Loucy (cell line): ENCODE measurements around the gene RNF126.

ENCODE experiments used
- H2AFZ ChIP-seq: fragments of 200-600 bp; sonication (generic); 2 replicates; pipeline ENCODE4 v1.6.0; 2016; ENCODE audit warnings: antibody characterized with exemption, mild to moderate bottlenecking, low read length, moderate library complexity
- H3F3A ChIP-seq: fragments of 200-600 bp; 2 replicates; pipeline ENCODE4 v1.6.0; 2016; ENCODE audit warnings: antibody characterized with exemption, low read depth, mild to moderate bottlenecking
- H3K27me3 ChIP-seq: fragments of 200-600 bp; sonication (generic); 2 replicates; pipeline ENCODE4 v1.6.1; 2014; ENCODE audit warnings: low read length, mild to moderate bottlenecking; ENCODE audit not compliant: insufficient read depth, poor library complexity, severe bottlenecking
- H3K36me3 ChIP-seq: fragments of 200-600 bp; sonication (generic); 2 replicates; pipeline ENCODE4 v1.6.1; 2016; ENCODE audit warnings: low read length; ENCODE audit not compliant: insufficient read depth
- H3K4me1 ChIP-seq: fragments of 200-600 bp; sonication (generic); 2 replicates; pipeline ENCODE4 v1.5.1; 2014; ENCODE audit warnings: low read length, mild to moderate bottlenecking; ENCODE audit not compliant: insufficient read depth, poor library complexity, severe bottlenecking
- H3K4me2 ChIP-seq: fragments of 200-600 bp; sonication (generic); 2 replicates; pipeline ENCODE4 v1.6.0; 2014; ENCODE audit warnings: antibody characterized with exemption, low read length, low read depth, mild to moderate bottlenecking; ENCODE audit not compliant: poor library complexity, severe bottlenecking
- H3K4me3 ChIP-seq: fragments of 200-600 bp; sonication (generic); 2 replicates; pipeline ENCODE4 v1.5.1; 2014; ENCODE audit warnings: low read length, mild to moderate bottlenecking, mixed read lengths; ENCODE audit not compliant: poor library complexity, severe bottlenecking
- H3K79me2 ChIP-seq: fragments of 200-600 bp; sonication (generic); 2 replicates; pipeline ENCODE4 v1.6.1; 2014; ENCODE audit warnings: low read length; ENCODE audit not compliant: insufficient read depth
- H3K9ac ChIP-seq: fragments of 200-600 bp; sonication (generic); 2 replicates; pipeline ENCODE4 v1.6.0; 2014; ENCODE audit warnings: mild to moderate bottlenecking, low read depth, low read length, moderate library complexity; ENCODE audit not compliant: poor library complexity, severe bottlenecking
- H3K9me2 ChIP-seq: fragments of 200-600 bp; sonication (generic); replicated peaks from 2 replicates; pipeline ENCODE4 v1.6.1; 2016; ENCODE audit warnings: low read depth, low read length, mixed read lengths
- H3K9me3 ChIP-seq: fragments of 200-600 bp; sonication (generic); 2 replicates; pipeline ENCODE4 v1.6.1; 2014; ENCODE audit warnings: mild to moderate bottlenecking, antibody characterized with exemption, low read length, low read depth; ENCODE audit not compliant: insufficient read depth
- H4K20me1 ChIP-seq: fragments of 200-600 bp; sonication (generic); 2 replicates; pipeline ENCODE4 v1.6.0; 2014; ENCODE audit warnings: antibody characterized with exemption, low read length, mild to moderate bottlenecking; ENCODE audit not compliant: insufficient read depth, poor library complexity, severe bottlenecking
- EZH2phosphoT487 ChIP-seq: fragments of 200-600 bp; IDR thresholded peaks from 2 replicates; pipeline ENCODE4 v1.6.1; 2018; ENCODE audit warnings: antibody characterized with exemption, mild to moderate bottlenecking, moderate library complexity, borderline replicate concordance
- TF ChIP-seq, protein P1 (sequence below): fragments of 200-600 bp; sonication (generic); conservative IDR thresholded peaks from 2 replicates; pipeline ENCODE4 v1.5.1; 2014; ENCODE audit warnings: mild to moderate bottlenecking, antibody characterized with exemption, low read length

The RNF126 gene

DNA sequence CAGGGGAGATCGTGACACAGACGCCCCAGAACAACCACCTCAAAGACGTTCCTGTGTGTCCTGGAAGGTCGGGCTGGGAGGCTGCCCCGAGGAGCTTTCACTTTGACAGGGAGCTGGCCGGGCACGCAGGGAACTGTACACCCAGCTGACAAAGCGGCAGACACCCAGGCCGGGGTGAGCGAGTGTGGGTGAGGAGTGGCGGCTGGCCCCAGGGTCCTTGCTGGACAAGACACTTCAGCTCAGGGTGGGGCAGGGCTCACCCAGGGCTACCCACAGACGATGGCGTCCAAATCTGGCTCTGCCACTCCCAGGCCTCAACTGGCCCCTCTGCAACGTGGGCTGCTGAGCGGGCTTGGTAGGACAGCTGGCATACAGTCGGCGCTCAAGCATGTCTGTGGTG lies 21.3 kb downstream of the RNF126 start:
- Histone ChIP-seq H4K20me1 (no peaks in the 10 kb centered on the region), H3F3A (no peaks in the 10 kb centered on the region), H3K9me2 (no peaks in the 10 kb centered on the region), H2AFZ (no peak overlapping the region), H3K36me3 (peaks cover 16% of the 10 kb centered on the region; the same call in 1 of the 2 replicates), H3K9ac (no peak overlapping the region), H3K79me2 (no peaks in the 10 kb centered on the region), H3K4me1 (no peaks in the 10 kb centered on the region), H3K9me3 (no peaks in the 10 kb centered on the region), H3K27me3 (no peaks in the 10 kb centered on the region), H3K4me3 (no peak overlapping the region), H3K4me2 (no peak overlapping the region)
- TF ChIP-seq, protein P1, sequence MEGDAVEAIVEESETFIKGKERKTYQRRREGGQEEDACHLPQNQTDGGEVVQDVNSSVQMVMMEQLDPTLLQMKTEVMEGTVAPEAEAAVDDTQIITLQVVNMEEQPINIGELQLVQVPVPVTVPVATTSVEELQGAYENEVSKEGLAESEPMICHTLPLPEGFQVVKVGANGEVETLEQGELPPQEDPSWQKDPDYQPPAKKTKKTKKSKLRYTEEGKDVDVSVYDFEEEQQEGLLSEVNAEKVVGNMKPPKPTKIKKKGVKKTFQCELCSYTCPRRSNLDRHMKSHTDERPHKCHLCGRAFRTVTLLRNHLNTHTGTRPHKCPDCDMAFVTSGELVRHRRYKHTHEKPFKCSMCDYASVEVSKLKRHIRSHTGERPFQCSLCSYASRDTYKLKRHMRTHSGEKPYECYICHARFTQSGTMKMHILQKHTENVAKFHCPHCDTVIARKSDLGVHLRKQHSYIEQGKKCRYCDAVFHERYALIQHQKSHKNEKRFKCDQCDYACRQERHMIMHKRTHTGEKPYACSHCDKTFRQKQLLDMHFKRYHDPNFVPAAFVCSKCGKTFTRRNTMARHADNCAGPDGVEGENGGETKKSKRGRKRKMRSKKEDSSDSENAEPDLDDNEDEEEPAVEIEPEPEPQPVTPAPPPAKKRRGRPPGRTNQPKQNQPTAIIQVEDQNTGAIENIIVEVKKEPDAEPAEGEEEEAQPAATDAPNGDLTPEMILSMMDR: no peak
- TF ChIP-seq EZH2phosphoT487: no peak

DNA sequence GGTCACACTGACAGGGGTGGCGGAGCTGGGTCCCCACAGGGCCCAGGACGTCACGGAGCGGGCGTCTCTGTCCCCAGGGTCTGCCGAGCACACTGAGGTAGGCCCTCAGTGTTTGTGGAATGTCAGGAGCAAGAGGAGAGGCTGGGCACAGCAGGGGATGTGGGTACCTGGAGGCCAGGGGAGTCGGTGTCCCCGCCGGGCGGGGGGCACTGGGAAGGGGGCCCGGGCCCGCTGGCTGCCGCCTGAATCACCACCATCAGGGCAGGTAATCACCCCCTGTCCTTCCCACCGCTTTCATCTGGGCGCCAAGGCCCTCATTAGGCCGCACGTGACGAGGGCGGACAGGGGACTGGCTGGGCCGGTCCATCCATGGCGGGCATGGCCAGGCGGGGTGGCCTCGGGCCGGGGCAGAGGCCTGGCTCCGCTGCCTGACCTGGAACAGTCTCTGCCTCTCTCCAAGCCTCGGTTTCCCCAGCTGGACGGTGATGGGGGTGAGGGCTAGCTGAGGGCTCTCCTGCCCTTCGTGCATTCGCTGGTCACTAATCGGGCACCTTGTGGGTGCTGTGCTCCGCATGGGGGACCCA lies 22.3 kb downstream of the RNF126 start:
- Histone ChIP-seq H3K9me2 (no peaks in the 10 kb centered on the region), H4K20me1 (no peaks in the 10 kb centered on the region), H3K4me3 (no peak overlapping the region), H3K4me1 (no peaks in the 10 kb centered on the region), H2AFZ (no peak overlapping the region), H3K9me3 (no peaks in the 10 kb centered on the region), H3K9ac (no peak overlapping the region), H3K36me3 (peaks cover 6% of the 10 kb centered on the region; the same call in 1 of the 2 replicates), H3F3A (no peaks in the 10 kb centered on the region), H3K79me2 (no peaks in the 10 kb centered on the region), H3K27me3 (no peaks in the 10 kb centered on the region), H3K4me2 (no peak overlapping the region)
- TF ChIP-seq, protein P1: no peak
- TF ChIP-seq EZH2phosphoT487: no peak

DNA sequence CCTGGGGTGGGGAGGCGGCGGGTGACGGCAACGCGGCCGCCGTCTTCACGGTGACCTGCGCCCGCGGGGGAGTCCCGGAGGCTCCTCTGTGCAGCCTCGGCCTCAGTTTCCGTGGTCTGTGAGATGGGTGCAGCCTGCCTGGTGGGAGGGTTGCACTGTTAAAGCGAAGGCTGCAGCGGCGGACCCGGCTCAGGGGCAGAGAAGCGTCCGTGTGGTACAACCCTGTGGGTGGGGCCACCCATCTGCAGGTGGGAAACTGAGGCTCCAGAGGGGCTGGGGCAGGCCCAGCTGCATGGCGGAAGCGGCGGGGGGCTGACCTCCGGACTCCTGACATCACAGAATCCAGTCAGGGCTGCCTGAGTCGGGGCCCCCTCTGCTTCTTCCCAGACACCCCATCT lies 22.9 kb downstream of the RNF126 start:
- H3K4me1 ChIP-seq: no peaks in the 10 kb centered on the region
- no peak overlapping the region for H3K9ac ChIP-seq
- H3K36me3 ChIP-seq: peaks cover 4% of the 10 kb centered on the region; the same call in 1 of the 2 replicates
- H3F3A ChIP-seq: no peaks in the 10 kb centered on the region
- H3K27me3 ChIP-seq: no peaks in the 10 kb centered on the region
- H4K20me1 ChIP-seq: no peaks in the 10 kb centered on the region
- H3K9me3 ChIP-seq: no peaks in the 10 kb centered on the region
- H2AFZ ChIP-seq: no peak overlapping the region
- H3K79me2 ChIP-seq: no peaks in the 10 kb centered on the region
- H3K9me2 ChIP-seq: no peaks in the 10 kb centered on the region
- no peak overlapping the region for H3K4me3 ChIP-seq
- TF ChIP-seq, protein P1: no peak
- no peak for TF ChIP-seq EZH2phosphoT487
- no peak overlapping the region for H3K4me2 ChIP-seq
